Occipital lobe (tissue), 2 donors: ENCODE measurements around the gene HLA-F. TPM values are rescaled to one million over a fixed set of nuclear protein-coding genes. Genes with fewer than 3 reads are reported as not detected.

Experiments used
- DNase-seq: peaks from one replicate; lab custom pipeline; 2025; lab: John Stamatoyannopoulos, UW
- total RNA-seq: library from RNA; depleted of rRNA; stranded (reverse); fragments of >200 nt; gene quantifications from one replicate; pipeline ENCODE4 v1.2.3, GENCODE V29; 2014

HLA-F gene
- total RNA-seq, 1 donor from 2014 or later = 1.4 TPM

GRCh38 chr6:29743025-29743424 is 19.8 kb downstream of the HLA-F start:
- DNase-seq = no peak

GRCh38 chr6:29743568-29743967 is 20.3 kb downstream of the HLA-F start:
- DNase-seq = no peak

GRCh38 chr6:29744131-29744530 is 20.9 kb downstream of the HLA-F start:
- no peak for DNase-seq

- DNase-seq = no peak
Observed at GRCh38 chr6:29744621-29745020, 21.4 kb downstream of the HLA-F start.

- no peak for DNase-seq
Observed at GRCh38 chr6:29745386-29745785, 22.2 kb downstream of the HLA-F start.

- DNase-seq = no peak
Observed at GRCh38 chr6:29745855-29746449, 22.7 kb downstream of the HLA-F start.

GRCh38 chr6:29746846-29747687 is 23.8 kb downstream of the HLA-F start:
- no peak for DNase-seq

- no peak for DNase-seq
Observed at GRCh38 chr6:29747688-29748250, 24.5 kb downstream of the HLA-F start.

- DNase-seq = peak; percentile 82
Observed at GRCh38 chr6:29748391-29749307, 25.4 kb downstream of the HLA-F start.

- DNase-seq = no peak
Observed at GRCh38 chr6:29749308-29749662, 26.1 kb downstream of the HLA-F start.

GRCh38 chr6:29749668-29750067 is 26.4 kb downstream of the HLA-F start:
- no peak for DNase-seq

GRCh38 chr6:29750709-29751108 is 27.5 kb downstream of the HLA-F start:
- no peak for DNase-seq

- no peak for DNase-seq
Observed at GRCh38 chr6:29751480-29751879, 28.2 kb downstream of the HLA-F start.

- DNase-seq = peak; percentile 76
Observed at GRCh38 chr6:29752451-29753308, 29.4 kb downstream of the HLA-F start.

GRCh38 chr6:29753309-29753644 is 30.0 kb downstream of the HLA-F start:
- no peak for DNase-seq

- no peak for DNase-seq
Observed at GRCh38 chr6:29755295-29755871, 32.1 kb downstream of the HLA-F start.

GRCh38 chr6:29757282-29757681 is 34.0 kb downstream of the HLA-F start:
- no peak for DNase-seq

- no peak for DNase-seq
Observed at GRCh38 chr6:29757701-29758293, 34.6 kb downstream of the HLA-F start.

- no peak for DNase-seq
Observed at GRCh38 chr6:29758761-29759160, 35.5 kb downstream of the HLA-F start.

- no peak for DNase-seq
Observed at GRCh38 chr6:29759457-29759856, 36.2 kb downstream of the HLA-F start.
